GM19238 (cell line): ENCODE data around the gene SH2D3C.
"Not testable (repeated sequence)": the region's sequence is repeated elsewhere in the genome, so short reads cannot be mapped to it uniquely, and the experiment has no call there.

Experiments
- DNase-seq: peaks from one replicate; pipeline ENCODE4 v3.0.0; 2011; ENCODE audit warnings: low spot score; ENCODE audit not compliant: insufficient read length

SH2D3C gene

DNA sequence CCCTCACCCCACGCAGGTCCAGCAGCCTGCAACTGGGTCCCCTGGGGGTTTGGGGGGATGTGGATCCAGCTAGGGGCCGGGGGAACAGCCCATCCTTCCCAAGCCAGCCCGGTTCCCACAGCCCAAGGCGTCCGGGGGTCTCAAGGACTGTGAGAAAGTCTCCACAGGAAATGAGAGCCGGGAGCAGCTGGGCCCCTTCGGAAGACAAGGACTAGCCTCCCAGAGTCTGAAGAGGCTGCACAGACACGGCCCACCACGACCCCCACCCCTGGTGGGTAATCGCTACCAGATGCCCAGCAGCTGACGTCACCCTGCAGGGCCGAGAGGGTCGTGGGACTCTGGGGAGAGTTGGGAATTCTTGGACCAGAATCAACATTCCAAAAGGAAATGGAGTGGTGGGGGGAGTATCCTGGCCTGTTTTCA is 10.5 kb downstream of the SH2D3C start:
- no peak for DNase-seq

DNA sequence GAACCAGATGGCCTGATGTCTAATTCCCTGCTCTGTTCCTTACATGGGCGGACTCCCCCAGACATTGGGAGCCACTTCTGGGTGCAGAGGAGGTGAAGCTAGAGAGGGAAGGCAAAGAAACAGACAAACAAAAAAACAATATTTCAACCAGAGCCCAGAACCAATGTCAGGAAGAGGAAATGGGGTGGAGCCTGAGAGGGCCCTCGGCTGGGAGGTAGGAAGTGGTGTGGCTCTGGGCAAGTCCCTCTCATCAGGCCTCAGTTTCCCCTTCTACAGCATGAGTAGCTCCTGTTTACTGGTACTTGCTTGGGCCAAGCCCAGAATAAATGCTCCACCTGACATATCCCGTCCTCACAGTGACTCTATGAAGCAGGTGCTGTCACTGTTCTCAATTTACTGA is 11.1 kb downstream of the SH2D3C start:
- no peak for DNase-seq

GRCh38 chr9:127765418-127765817 is 13.0 kb downstream of the SH2D3C start:
- no peak for DNase-seq

DNA sequence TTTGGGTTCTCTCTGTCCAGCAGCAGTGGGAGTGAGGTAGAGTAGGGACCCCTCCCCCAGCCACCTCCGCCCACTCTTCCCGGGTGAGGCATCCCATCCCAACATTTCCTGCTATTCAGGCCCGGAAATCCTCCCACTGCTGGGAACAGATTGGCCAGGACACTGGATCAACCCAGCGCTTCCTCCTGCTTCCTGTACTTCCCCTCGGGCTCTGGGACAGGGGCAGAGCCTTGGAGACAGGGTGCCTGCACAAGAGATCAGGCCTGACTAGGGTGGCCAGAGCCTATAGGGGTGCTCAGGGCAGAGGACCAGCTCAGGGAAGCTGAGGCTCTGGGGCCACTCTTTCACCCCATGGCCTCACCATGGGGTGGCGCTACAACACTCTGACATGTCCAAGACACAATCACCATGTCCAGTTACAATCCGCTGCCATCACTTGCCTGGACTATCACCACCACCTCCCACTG is 14.5 kb downstream of the SH2D3C start:
- no peak for DNase-seq

DNA sequence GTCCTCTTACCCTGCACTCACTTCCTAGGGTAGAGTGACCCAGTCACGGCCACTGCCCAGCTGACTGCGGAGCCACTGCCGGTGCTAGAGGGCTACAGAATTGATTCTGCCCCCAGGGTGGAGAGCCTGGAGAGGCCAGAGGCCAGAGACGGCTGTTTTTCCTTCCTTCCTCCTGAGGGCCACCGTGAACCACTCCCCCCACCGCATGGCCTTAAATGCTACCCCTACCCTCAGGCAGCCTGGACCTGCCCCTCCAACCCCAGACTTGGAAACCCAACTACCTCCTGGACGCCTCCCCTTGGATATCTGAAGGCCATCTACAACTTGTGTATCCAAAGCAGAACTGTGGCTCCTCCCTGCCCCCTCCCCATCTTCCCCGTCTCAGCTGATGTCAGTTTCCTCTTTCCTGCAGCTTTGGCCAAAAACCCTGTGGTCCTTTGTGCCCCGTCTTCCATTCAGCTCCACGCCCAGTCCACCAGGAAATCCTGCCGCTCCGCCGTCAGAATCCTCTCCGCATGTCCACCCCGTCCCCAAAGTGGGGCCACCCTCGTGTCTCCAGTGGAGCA is 16.3 kb downstream of the SH2D3C start:
- DNase-seq: no peak

DNA sequence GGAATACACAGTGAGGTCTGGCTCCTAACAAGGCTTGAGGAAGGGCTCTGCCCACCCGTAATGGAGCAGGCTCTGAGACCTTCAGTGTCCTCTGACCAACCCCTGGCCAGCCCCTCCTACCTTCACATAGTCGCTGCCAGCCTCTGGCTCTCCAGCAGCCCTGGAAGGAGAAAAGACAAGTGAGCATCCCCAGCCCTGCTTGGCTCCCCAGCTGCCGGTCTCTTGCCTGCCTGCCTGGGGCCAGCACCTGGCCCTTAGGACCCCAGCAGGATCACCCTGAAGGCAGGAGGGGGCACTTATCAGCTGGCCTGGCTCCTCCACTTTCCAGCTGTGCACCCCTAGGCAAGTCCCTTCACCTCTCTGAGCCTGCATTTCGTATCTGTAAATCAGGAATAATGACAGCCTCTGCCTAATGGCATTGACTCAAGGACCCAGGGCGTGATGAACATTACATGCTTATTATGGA is 16.9 kb downstream of the SH2D3C start:
- DNase-seq: no peak

DNA sequence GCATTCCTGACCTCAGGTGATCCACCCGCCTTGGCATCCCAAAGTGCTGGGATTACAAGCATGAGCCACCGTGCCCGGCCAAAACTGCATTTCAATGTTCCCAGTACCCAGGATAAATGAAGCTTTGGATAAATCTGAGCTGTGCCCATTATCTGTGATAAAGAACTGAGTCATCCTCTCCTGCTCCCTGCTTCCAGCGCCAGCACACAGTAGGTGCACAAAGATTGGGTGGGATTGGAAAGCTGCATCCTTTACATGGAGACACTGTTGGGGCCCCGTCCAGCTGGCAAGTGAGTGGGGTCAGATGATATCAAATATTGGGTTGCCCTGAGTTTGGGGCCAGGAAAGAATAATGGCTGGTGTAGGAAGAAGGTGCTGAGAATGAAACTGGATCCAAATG is 17.4 kb downstream of the SH2D3C start:
- no peak for DNase-seq

GRCh38 chr9:127758843-127759242 is 19.6 kb downstream of the SH2D3C start:
- no peak for DNase-seq

DNA sequence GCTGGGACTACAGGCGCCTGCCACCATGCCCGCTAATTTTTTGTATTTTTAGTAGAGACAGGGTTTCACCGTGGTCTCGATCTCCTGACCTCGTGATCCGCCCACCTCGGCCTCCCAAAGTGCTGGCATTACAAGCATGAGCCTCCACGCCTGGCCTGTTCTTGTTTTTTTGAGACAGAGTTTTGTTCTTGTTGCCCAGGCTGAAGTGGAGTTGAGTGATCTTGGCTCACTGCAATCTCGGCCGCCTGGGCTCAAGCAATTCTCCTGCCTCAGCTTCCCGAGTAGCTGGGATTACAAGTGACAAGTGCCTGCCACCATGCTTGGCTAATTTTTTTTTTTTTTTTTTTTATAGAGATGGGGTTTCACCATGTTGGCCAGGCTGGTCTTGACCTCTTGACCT is 21.7 kb downstream of the SH2D3C start:
- DNase-seq: not testable (repeated sequence)

DNA sequence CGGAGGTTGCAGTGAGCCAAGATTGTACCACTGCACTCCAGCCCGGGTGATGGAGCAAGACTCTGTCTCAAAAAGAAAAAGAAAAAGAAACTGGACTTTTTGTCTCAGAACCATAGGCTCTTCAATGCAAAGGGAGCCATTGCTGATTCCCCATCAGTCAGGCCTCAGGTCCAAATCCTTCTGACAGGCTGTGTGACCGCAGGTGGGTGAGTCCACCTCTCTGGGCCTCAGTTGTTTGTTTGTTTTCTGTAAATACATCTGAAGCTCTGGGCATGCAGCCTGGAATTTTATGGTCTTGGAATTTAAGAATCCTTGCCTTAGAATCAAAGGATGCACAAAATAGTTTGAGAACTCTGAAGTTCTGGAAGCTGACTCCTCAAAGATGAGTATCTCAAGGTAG is 22.2 kb downstream of the SH2D3C start:
- no peak for DNase-seq

- DNase-seq: no peak
Measured at GRCh38 chr9:127755061-127756060, 23.1 kb downstream of the SH2D3C start.

GRCh38 chr9:127754099-127755060 is 24.1 kb downstream of the SH2D3C start:
- DNase-seq: no peak

DNA sequence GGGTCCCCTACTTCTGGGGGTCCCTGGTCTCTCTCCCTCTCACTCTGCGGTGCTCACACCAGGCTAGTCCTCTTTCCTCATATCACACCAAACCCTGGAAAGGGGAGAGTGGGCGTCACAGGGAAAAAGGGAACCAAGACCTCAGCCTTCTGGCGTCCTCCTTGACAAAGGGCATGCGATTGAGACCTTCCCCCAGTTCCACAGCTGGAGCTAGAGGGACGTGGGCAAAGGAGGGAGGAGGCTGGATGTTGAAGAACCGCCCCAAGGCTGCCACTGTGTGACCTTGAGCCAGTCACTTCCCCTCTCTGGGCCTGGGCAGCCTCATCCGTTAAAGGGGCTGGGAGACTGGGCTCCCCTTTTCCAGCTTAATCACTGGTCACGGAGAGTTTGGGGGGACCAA is 24.8 kb downstream of the SH2D3C start:
- DNase-seq: no peak

DNA sequence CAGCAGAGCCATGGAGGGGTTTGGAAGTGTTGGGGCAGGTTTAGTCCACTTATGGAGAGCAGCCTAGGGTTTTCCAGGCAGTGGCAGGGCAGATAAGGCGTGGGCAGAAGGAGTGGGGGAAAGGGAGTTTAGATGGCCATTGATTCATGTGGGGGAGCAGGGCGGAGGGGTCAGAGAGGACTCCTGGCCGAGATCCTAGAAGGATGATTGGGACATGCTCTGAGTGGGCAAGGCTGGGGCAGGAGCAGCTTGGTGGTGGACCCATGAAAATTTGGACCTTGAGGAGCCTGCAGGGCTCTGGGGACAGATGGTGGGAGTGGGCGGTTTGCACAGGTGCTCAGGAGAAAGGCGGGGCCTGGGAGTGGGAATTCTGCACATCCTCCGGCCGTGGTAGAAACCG is 25.3 kb downstream of the SH2D3C start:
- DNase-seq: no peak

- no peak for DNase-seq
Measured at GRCh38 chr9:127751269-127752054, 27.0 kb downstream of the SH2D3C start.

DNA sequence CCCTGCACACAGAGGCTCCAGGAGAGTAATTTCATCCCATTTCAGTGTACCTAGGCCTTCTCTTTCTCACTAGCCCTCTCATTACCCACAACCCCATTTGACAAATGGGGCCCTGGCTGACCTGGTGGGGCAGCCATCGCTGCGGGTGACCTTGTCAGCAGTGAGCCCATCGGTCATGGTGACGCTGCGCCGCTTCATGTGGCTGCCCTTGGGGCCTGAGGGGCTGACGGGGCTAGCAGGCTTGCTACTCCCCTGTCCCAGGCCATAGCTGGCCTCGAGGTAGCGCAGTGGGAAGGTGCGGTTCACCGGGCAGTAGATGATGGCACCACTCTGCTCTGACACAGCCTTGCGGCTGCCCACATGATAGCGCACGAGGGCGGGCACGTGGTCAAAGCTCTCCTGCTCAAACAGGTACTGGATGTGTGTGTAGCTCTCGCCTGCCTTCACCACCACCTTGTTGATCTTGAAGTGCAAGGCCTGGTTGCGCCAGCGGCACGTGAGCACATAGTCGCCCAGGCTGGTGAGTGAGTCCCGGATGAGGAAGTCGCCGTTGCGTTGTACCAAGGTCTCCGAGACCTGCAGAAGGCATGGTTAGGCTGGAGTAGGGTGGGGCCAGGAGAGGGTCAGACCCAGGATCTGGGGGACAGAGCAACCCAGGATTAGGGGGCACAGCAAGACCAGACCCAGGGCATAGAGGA is 29.2 kb downstream of the SH2D3C start:
- DNase-seq: no peak

DNA sequence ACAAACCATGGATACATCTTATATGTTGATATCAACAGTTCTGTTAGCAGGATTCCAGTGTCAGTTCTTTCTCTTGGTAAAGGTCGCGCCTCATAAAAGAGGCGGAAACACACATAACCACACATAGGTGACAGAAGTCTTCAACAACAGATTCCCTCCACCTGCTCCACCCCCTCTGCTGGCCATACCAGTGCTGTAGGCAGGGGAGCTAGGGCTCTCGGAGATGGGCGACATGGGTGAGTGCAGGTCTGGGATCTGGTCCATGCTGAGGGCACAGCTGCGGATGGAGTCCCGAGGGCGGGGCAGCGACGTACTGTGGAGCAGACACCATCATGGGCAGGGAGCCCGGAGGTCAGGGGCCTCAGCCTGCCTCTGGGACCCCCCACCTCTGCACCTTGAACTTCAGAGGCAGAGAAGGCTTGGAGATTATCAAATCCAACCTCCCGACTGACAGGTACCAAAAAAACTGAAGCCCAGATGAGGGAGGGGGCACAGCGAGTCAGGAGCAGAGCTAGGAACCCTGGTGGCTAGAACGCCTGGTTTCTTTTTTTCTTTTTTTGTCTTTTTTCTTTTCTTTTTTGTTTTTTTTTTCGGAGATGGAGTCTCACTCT is 31.4 kb downstream of the SH2D3C start:
- no peak for DNase-seq

GRCh38 chr9:127744398-127745110 is 33.9 kb downstream of the SH2D3C start:
- DNase-seq: no peak
